GM21737 (cell line): ENCODE measurements around the gene SLC35F6.
"Not testable (repeated sequence)": the region's sequence is repeated elsewhere in the genome, so short reads cannot be mapped to it uniquely, and the experiment has no call there.

ENCODE experiments used
- ATAC-seq: cut with Tn5 transposase; IDR thresholded peaks from one replicate; pipeline ENCODE4 v1.9.1; 2021; ENCODE audit warnings: mild to moderate bottlenecking, moderate library complexity; ENCODE audit not compliant: unreplicated experiment

SLC35F6 gene

DNA sequence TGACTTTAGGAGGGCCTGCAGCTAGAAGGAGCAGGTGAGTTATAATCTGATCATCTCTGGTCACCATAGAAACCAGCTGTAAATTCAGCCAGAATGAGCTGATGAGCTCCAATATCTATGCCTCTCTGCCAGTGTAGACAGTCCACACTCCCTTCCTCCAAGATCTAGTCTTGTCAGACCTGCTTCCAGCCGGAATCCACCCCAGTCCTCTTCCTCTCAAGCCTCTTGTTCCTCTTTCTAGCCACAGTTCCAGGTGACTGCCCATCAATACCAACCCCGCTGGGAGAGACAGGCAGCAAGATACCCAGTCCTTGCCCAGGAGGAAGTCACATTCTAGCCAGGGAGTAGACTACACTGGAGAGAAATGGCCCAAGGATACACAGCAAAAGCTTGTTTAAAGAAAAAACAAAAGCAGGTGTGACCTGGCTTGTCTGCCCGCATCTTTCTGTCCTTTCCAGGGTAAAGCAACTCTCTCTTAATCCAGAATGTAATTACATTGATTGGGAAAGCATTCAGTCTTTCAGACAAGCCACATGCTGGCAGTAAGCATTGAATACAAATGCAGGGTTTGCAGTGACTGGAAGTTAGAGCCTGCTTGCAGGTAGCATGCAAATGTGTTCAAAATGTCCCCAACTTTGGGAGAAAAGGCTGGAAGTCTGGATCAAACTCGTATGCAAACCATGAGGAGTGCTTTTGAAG, 9.0 kb upstream of the SLC35F6 start:
- ATAC-seq: no peak

DNA sequence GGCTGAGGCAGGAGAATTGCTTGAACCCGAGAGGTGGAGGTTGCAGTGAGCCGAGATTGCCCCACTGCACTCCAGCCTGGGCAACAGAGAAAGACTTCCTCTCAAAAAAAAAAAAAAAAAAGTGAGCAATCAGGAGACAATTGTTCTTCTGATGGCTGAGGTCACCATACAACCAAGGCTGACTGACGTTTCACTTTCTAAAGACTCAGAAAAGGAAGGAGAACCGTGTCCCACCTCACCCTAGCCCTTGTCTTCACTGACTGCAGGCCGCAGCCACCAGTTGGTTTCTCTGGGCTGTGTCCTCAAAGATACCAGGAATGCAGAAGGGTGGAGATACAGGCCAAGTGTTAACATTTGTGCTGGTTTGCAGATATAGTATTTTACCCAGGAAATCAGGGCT, 7.7 kb upstream of the SLC35F6 start:
- ATAC-seq: no peak

DNA sequence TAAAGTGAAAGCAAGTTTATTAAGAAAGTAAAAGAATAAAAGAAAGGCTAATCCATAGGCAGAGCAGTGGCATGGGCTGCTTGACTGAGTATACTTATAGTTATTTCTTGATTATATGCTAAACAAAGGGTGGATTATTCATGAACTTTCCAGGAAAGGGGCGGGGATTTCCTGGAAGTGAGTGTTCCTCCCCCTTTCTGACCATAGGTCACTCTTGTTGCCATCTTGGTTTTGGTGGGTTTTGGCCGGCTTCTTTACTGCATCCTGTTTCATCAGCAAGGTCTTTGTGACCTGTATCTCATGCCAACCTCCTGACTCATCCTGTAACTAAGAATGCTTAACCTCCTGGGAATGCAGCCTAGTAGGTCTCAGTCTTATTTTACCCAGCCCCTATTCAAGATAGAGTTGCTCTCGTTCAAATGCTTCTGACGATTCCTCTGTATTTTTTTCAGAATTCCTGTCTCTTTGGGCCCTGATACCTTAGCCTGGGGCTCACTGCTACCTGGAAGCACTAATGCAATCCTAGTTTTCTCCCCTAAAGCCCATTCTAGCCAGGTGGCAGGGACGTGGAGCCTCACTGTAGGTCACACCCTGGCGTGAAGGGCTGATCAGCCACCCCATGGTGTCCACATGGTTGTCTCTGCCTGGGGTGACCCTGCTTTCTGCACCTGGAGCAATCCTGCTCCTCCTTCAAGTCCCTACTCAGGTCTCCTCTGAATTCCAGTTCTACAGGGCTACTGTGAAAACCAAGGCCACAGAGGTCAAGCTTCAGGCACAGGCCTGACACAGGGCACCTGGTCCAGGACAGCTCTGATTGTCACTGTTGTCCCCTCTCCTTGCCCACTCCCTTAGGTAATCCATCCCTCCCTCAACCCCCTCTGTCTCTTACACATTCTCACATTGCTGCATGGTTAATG, 6.0 kb upstream of the SLC35F6 start:
- ATAC-seq: no peak

DNA sequence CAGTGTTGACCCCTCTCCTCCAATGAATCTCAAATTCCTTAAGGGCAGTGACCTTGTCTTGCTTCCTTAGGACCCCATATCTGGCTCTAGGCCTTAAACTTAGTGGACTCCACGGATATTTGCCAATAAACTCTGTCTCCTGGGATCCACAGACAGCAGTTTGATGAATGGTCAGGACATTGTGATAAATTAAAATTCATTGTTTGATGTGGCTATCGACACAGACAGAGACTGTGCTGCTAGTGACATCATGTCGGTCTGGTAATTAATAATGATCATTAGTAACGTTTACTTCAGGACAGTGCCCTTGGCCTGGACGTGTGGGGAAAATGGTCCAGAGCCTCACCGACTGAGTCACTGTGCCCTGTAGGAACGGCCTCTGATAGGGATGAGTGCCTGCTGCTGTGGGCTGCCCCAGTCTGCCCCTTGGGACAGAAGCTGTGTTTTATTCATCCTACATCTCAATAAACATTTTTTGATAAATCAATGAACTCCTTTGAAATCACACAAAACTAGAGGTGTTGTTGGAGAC, 5.2 kb upstream of the SLC35F6 start:
- ATAC-seq: no peak

DNA sequence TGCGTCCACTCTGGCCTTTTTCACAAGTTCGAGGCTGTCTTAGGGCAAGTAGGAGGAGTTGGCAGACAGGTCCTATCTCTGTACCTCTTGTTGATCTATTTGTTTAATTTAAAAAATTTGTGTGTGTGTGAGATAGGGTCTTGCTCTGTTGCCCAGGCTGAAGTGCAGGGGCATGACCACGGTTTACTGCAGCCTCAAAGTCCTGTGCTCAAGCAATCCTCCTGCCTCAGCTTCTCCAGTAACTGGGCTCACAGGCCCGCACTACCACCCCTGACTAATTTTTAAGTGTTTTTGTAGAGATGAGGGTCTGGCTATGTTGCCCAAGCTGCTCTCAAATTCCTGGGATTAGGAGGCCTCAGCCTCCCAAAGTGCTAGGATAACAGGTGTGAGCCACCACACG, 4.2 kb upstream of the SLC35F6 start:
- no peak for ATAC-seq

DNA sequence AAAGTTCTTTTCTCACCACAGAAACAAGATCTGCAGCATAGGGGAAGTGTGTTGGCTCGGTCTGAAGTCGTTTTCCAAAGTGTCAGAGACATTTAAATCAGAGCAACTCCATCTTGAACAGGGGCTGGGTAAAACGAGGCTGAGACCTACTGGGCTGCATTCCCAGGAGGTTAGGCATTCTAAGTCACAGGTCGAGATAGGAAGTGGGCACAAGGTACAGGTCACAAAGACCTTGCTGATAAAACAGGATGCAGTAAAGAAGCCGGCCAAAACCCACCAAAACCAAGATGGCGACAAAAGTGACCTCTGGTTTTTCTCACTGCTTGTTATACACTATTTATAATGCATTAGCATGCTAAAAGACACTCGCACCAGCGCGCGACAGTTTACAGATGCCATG, 3.1 kb upstream of the SLC35F6 start:
- ATAC-seq: not testable (repeated sequence)

DNA sequence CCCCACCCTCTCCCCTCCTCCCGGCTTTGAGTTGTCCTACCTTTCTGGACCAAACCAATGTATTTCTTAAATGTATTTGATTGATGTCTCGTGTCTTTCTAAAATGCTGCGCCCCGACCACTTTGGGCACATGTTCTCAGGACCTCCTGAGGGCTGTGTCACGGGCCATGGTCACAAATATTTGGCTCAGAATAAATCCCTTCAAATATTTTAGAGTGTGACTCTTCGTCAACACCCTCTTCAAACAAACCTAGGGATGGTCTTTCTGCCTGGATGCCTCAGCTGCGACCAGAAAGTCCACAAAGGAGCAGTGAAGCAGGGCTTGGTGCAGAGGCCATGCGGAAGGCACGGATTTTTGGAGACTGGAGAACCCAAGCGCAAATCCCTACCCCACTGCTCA, 1.1 kb upstream of the SLC35F6 start:
- ATAC-seq: no peak

DNA sequence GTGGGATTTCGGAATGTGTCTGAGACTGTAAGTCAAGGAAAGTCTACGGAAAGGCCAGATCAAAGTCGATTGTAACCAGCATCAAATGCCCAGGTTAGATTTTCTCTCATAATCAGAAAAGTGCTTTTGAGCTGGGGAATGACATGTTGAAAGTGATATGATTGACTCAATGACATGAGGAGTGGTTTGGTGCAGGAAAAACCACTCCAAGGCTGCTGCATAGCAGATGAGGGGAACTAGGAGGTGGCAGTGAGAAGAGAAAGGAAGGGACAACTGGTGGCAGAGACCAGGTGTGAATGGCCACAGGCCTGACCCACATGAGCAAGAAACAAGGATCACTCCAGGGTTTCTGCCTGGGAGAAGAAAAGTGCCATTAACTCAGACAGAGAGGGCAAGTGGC, 822 bp downstream of the SLC35F6 start:
- ATAC-seq: no peak

DNA sequence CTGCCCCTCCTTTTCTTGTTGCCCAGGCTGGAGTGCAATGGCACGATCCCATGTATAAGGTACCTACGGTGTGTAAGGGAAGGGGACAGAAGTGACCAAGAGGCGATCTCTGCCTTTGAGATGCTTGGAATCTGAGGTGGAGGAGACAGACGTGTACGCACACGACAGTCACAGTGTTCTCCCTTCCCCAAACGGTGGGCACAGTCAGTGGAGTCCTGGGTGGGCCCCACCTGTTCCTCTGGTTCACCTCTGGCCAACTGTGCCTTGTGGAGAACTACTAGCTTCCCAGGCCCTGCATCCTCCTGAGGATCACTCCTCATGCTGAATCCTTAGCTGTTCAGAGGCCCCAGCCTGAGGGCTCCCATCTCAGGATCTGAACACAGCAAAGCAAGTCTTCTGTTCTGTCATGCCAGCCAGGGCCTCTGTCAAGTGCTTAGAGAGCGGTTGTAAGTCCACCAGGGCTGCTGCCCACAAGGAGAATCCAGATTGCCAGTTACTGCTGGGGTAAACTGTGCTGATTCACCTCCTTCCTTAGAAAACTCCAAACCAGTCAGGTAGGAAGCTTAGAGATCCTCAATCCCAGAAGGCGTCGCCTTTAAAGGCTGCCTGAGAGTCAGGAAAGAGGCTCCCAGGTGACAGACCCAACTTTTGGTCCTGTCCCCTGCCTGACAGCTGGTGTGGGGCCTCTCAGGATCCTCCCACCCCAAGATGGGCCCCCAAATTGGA, 1.6 kb downstream of the SLC35F6 start:
- no peak for ATAC-seq

DNA sequence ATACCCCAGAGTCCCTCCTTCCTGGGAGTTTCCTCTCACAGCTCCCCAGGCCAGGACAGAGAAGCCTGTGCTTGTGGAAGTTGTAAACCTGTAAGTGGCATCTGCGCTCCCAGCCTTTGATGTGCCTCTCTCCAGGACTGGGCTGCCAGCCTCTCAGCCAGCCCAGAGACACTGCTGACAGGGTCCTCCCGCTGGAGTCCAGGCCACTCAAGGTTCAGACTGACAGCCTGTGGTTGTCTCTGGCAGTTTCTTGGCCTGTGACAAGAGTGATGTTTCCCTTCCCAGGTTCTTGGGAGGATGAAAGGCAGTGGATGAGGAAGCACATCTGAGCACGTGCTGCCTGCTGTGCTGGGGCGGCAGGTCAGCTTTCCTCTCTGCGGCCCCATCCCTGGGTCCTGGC, 3.0 kb downstream of the SLC35F6 start:
- ATAC-seq: no peak

DNA sequence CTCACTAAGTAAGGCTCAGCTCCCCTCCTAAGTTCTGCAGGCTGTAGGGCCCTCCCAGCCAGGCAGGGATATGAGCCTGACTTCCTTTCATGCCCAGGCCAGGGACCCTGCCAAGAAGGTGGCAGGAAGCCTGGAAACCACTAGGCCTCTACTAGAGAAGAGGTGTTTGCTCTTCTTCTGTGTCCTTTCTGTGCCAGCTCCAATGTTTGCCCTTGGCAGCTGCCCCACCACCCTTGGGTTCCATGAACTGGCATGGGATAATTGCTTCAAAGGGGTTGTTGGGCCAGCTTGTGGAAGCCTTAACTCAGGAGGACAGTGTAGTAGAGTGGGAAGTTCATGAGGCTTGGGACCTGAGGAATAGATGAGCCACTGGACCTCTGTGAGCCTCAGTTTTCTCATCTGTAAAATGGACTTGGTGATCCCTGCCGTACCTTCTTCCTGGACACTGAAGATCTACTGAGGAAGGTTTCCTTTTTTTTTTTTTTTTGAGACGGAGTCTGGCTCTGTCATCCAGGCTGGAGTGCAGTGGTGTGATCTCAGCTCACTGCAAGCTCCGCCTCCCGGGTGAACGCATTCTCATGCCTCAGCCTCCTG, 3.9 kb downstream of the SLC35F6 start:
- no peak for ATAC-seq

DNA sequence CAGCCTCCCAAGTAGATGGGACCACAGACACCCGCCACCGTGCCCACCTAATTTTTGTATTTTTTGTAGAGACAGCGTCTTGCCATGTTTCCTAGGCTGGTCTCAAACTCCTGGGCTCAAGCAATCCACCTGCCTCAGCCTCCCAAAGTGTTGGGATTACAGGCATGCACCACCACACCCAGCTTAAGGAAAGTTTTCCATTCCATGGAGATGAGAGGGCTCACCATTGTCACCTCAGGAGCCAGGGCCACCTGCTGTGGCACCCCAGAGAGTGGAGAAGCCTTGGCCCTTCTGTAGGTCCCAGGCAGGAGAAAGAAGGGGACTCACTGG, 4.6 kb downstream of the SLC35F6 start:
- no peak for ATAC-seq

DNA sequence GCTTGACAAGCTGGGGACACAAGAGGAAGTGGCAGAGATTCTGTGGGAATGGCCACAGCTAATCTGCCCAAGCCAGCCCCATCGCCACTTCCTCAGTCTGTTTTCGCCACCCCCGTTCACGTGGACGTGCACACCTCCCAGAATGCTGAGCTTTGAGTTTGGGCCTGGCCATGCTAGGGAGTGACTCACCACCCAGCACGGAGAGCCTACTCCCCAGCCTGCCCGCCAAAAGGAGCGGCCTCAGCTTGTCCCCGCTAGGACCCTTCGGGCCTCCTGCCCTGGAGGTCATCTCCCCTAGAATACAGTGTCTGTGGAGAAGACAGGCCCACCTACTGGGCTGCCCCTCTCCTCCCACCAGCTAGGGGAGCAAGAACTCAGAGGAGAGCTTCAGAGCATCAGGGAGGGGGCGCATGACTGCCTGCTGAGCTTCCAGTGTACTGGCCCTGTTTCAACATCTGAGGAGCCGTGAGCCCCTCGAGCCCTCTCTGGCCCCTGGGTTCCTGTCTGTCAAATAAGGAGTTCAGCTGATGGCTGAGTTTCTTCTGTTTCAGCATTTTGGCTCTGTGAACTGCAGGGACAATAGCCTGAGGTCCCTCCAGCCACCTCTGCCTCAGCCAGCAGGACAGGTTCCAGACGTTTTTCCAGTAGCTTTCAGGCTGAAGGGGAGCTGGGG, 5.1 kb downstream of the SLC35F6 start:
- ATAC-seq: no peak

DNA sequence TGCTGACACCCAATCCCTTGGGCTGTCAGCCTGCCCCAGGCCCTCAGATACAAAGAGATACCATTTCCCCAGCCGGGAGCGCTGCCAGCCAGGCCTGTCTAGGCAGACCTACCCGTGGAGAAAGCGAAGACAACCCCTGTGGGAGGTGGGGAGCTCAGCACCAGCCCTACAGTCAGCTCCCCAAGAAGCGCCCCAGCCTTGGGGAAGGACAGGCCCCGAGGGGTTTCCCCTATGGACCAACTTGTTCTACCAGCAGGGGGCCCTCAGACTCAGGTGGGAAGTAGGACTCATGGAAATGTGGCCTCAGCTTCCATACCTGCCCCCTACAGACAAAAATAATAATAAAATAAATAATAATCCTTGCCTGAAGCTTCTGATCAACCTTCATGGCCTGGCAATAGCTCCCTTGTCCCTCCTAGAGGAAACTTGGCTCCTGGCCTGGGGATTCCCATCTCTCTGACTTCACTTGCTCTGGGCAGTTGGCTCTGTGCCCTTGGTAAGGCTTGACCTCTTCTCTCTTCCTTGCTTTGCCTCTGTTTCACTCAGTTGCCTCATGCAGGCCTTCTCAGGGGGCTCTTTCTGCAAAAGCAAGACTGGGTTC, 7.0 kb downstream of the SLC35F6 start:
- no peak for ATAC-seq

DNA sequence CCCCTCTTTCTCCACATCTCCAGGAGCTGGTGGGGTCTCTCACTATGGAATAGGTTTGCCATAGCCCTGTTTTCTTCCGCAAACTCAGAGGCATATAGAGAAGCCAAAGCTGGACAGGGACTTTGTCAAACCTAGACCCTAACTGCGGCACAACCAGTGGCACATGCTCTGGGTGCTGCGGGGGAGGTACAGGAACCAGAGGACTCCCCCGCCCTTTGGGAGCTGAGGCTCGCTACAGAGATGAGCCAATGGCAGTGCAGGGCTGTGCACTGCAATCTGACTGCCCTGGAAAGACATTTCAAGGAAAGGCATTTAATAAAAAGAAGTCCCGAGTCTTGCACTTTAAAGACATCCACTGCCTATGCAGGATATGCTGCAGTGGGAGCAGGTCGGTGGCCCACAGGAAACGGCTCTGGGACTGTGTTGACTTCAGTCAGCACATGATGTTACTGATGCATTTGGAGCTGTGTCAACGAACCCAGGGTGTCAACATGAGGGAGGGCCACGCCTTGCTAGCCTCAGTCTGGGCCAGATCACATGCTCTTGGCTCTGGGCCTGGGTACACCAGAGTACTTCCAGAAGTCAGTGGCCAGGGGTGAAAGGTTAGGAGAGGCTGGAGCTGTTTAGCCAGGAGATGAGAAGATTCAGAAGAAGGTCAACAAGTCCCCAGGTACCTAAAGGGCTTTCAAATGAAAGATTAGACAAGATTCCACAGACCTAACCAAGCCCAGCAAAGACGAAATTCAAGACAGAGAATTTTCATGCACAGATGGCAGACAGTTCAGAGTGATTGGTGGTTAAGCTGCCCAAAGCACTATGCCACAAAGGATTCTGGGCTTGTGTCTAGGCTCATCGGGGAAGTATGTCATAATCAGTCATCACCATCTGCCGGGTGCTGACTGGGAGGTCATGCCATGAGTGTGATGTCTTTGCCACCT, 8.2 kb downstream of the SLC35F6 start:
- ATAC-seq: no peak

DNA sequence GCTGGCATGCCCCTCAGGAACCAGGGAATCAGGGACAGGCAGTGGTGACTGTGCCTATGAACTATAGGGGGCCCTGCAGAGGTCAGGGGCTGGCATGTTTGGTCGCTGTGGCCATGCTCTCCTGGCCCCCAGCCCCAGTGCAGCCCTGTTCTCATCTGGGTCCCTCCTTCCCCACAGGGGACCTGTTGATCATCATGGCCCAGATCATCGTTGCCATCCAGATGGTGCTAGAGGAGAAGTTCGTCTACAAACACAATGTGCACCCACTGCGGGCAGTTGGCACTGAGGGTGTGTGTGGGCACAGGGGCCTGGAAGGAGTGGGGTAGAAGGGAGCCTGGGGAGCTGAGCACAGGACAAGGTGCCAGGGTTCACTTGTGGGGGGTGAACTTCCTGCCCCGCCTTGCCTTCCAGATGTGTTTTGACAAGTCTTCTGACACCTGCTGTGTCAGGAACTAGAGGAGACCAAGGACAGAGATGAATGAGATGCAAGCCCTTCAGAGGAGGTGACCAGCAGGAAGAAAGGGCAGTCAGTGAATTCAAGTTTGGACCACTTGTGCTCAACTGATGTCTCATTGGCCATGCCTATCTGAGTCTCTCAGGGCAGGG, 12.2 kb downstream of the SLC35F6 start:
- ATAC-seq: no peak

DNA sequence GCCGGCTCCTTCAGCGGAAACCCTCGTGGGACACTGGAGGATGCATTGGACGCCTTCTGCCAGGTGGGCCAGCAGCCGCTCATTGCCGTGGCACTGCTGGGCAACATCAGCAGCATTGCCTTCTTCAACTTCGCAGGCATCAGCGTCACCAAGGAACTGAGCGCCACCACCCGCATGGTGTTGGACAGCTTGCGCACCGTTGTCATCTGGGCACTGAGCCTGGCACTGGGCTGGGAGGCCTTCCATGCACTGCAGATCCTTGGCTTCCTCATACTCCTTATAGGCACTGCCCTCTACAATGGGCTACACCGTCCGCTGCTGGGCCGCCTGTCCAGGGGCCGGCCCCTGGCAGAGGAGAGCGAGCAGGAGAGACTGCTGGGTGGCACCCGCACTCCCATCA, 14.0 kb downstream of the SLC35F6 start:
- ATAC-seq: no peak

DNA sequence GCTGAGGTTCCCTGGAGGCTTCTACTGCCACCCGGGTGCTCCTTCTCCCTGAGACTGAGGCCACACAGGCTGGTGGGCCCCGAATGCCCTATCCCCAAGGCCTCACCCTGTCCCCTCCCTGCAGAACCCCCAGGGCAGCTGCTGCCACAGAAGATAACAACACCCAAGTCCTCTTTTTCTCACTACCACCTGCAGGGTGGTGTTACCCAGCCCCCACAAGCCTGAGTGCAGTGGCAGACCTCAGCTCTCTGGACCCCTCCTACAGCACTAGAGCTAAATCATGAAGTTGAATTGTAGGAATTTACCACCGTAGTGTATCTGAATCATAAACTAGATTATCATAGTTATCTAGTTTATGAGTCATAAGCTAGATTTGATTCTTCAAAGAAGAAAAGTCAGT, 14.4 kb downstream of the SLC35F6 start:
- no peak for ATAC-seq
